Stimulated activated CD4-positive, alpha-beta T cell treated with anti-CD3 and anti-CD28 coated beads, Interleukin-1b, Interleukin-23, amount 100 ng/mL, for 24 hours (primary cell): ENCODE data around the gene ABCA4.

Experiments used
- DNase-seq, 4 experiments: peaks; one replicate each; pipeline ENCODE4 v3.0.0-alpha.2; 2020; ENCODE audit warnings: low read depth in 4 of 4, low spot score in 1 of 4

The ABCA4 gene

DNA sequence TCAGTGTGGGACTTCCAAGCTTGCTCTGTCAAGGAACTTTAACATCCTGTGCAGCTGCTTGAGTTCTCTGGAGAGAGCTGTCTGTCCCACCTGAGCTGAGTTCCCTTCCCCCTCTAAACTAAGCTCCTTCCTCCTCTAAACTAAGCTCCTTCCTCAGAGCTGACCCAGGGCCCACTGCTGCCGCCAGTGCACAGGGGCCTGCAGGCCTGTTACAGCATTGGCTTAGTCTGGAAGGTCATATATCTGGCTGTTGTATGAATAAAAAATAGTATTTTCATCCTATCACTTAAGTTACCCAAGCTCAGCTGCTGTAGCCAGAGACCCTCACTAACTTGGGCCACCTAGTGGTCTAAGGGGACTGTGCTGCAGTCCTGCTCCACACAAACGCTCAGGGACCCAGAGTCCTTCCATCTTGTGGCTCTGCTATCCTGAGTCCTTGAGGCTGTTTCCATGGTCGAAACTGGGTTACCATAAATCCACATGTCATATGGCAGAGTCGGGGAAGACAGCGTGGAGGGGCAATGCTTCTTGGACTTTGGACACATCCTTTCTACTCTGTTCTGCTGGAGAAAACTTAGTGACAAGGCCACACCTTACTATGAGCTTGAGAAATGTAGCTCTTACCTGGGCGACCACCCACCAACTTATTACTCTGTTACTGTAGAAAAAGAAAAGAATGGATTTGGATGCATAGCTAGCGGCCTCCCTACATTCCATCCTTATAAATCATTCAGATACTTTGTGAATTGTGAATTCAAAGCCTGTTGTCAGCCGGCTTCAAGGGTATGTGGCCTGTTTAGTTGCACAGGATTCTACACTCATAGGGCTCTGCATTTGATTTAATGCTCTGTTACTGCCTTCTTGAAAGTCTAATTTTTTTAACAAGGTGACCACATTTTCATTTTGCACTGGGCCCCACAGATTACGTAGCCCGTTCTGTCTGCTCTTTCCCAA, 140.4 kb downstream of the ABCA4 start:
- DNase-seq = no peak

DNA sequence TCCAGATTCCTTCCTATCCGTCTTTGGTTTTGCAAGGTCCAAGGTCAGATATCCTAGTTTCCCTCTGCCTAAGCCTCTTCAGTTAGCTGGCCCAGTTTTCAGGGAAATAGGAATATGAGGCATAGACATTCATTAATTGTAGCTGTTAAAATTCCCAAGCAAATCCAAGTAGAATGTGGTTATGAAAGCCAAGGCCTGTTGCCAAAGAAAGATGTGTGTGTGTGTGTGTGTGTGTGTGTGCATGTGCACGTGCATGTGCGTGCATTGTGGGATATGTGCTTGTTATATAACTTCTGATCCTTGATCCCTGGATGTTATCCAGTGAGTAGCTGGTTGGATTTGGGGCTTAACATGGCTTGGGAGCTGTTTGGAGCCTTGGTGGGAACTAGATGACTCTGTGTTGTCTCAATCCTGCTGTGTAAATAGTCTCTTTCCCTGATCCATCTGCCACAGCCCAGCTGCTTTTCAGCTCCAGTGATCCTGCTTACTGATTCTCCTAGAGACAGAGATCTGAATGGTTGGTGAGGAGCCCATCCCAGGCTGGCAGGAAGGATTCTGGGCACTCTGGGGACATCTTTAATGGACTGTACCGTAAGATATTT, 141.1 kb downstream of the ABCA4 start:
- no peak for DNase-seq

DNA sequence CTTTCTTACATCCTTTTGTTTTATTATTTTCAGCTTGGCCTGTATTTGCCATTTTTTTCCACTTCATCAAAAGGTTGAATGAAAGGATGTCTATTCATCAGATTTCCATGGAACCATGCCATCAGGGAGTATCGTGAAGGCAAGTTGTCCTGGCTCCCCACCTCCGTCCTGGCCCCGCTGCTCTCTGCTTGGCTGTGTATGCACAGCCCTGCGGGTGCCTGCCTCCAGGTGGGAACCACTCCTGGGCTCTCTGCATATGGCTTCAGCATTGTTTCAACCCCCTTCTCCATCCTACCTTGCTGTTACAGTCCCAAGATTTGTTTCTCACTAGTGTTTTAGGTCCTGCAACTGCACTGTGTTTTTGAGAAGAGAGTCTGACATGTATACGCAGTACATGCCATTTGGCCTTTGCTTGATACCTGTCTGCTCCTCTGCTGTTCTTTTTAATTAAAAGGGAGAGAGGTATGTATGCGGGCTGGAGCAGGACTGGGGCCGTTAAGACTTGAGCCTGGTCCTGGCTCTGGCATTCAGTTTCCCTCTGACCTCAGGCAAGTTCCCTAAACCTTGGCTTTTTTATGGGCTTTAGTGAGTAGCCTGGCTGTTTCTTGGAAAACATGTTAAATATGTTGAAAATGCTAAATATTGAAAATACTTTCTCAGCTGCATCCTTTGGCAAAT, 141.8 kb downstream of the ABCA4 start:
- no peak for DNase-seq

DNA sequence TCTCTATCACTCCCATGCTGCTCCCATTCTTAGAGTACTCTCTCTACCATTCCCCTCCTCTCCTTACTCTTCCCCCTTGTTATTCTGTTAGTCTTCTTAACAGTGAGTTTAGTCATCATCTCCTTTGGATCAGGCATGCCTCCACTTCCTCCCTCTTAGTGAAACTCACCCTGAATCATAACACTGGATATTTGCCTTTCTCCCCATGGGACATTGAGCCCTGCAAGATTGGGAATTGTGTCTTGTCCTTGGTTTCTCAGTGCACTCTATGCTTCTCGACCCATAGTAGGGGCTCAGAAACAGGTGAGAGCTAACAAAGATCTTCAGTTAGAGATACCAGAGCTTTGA, 143.4 kb downstream of the ABCA4 start:
- no peak for DNase-seq

DNA sequence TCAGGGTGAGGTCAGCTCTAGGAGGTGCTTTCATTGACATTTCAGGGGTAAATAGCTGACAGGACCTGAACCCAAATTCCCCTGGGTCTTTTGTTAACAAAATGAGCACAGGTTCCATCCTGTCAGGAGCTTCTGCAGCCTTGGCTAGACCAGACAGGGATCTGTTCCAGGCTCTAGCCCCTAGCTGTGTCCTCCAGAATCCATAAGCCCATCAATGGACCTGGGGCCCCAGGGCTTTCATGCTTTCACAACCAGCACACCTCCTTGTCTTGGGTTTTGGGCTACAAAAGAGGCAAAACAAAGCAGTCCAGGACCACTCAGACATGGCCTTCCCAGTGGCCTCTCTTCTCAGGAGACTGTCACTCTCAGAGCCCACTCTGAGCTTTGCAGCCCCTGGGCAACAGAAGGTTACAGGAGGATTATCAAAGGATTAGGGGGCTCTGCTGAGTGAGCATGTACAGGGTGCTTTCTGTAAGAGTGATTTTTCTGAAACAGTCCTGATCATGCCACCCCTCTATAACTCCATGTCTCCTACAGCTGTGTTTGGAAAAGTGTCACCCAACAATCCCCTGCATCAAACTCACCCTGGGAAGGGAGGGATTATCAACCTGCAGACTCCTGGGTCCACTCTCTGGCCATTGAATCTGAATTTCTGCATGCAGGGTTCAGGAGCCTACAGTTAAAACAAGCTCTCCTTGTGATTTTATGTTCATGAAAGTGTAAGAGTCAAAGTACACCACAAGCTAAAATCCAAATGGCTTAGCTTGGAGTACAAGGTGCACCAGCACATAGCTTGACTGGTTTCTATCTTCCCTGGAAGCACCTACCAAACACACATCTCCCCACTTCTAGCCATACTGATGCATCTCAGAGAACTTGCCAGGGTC, 144.0 kb downstream of the ABCA4 start:
- DNase-seq = no peak

DNA sequence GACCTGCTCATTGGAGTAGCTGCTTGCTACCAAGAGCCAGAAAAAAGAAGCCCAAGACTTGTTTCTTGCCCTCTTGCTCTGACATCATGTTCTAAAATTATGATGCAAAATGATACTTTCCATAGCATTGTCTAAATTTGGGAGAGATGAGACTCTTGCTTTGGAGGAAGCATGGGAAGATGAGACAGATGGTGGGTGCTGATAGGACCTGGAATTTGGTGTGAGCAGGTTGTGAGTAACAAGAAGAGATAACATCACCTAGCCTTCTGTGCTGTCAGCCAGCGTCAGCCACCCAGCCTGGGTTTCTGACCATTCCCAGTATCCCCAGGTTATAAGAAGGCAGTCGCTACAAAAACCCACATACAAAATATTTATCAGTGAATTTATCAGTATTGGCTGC, 144.7 kb downstream of the ABCA4 start:
- DNase-seq = no peak

DNA sequence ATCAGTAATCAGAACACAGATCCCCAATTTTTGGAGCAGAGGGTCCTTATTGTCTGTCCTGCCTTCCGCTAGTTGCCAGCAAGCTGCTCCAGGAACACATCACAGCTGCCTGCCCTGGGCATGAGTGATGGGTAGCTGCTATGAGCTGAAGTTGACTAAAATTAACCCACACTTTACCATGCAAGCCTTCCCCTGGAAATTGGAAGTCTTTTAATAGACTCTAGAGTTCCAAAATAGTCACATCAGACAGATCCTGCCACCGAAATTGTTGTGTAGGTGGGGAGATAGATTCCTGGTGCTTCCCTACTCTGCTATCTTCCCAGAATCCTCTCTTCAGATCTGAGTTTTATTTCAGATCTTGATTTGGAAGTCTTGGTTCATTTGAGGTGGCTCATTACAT, 148.6 kb downstream of the ABCA4 start:
- DNase-seq = no peak

DNA sequence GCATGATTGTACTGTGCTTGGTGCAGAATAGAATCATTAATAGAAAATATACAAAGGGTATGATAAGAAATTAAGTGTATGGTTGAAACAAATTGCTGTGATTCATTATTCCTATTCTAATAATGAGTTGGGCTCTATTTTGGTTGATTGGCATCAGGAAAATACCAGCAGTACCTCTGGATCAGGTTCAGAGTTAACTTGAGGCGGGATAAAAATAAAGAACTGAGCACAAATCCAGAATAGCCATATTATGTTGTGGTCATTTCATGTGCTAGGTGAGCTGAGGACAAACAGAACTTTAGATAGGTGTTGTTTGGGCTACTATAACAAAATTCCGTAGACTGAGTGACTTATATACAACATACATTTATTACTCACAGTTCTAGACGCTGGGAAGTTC, 151.1 kb downstream of the ABCA4 start:
- DNase-seq = no peak

DNA sequence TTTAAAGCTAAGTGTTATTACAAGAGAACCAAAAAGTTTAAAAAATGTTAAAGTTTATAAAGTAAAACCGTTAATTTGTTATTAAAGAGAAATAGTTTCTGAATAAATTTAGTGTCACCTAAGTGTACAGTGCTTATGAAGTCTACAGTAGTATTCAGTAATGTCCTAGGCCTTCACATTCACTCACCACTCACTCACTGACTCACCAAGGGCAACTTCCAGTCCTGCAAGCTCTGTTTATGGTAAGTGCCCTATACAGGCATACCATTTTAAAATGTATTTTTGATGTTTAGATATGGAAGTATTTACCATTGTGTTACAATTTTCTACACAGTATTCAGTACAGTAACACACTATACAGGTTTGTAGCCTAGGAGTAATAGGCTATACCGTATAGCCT, 151.6 kb downstream of the ABCA4 start:
- DNase-seq = no peak

DNA sequence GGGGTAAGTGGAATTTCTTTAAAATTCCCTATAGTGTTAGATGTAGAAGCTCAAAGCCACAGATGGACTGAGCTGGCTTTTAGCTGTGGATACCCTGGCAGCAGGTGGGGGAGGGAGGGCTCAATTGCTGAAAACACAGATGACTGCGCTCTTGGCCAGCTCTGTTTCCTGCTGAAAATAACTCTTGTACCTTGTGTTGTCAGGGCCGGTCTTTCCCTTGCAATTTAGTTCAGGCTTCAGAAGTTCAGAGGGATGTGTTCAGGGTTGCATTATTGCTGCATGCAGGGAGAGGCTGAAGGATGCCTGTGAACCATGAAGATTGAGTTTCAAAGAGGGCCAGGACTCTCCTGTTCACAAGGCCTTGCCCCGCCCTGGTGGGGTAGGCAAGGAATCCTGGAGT, 153.6 kb downstream of the ABCA4 start:
- DNase-seq = no peak

DNA sequence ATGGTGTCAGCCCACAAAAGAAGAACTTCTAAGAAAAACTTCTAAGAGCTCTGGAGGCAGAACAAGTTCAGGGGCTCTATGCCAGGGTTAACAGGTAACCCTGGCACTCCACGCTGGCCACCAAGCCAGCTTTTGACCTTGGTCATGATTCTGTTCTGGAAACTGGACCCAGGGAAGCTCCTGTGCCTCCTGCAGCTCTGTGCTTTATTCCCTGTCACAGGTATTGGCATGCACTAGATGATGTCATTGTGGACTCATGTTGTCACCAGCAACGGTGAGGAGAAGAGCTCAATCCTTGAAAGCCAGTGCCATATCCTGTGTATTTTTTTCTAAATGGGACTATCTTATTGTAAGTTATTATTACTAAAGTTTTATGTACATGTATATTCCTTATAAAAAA, 155.1 kb downstream of the ABCA4 start:
- no peak for DNase-seq

DNA sequence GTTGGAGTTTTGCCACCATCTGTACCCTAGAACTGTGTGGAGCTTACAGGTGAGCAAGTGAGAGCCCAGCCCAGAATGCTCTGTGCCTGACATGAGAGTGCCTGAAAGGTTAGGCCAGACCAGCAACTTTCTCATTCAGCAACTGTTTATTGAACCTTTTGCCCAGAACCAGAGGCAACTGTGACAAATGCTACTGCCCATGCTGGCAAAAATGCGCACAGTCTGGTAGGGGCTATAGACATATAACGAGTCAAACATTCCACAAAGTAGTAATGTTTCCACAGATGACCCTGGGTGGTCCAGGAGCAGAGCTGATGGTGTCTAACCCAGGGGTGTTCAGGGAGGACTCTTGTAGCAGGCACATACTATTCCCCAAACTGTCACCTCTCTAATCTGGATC, 155.7 kb downstream of the ABCA4 start:
- no peak for DNase-seq

DNA sequence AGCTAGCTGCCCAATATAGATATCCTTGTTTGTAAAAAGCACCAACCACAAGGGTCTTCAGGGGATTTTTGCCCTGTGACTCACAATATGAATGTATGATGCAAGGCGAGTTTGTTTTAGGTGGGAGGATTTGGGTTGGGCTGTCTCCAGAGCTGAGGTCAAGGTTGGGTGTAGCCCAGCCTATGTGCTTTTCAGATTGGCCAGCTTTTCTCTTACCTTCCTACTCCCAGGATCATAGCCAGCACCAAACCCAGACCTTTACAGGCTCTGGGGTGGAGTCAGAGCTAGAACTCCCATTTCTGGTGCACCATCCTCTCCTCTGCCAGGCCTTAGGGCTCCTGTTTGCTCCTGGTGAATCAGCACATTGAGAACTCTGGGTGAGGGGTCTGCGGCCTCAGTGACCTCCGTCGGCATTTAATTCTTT, 156.2 kb downstream of the ABCA4 start:
- DNase-seq = no peak

DNA sequence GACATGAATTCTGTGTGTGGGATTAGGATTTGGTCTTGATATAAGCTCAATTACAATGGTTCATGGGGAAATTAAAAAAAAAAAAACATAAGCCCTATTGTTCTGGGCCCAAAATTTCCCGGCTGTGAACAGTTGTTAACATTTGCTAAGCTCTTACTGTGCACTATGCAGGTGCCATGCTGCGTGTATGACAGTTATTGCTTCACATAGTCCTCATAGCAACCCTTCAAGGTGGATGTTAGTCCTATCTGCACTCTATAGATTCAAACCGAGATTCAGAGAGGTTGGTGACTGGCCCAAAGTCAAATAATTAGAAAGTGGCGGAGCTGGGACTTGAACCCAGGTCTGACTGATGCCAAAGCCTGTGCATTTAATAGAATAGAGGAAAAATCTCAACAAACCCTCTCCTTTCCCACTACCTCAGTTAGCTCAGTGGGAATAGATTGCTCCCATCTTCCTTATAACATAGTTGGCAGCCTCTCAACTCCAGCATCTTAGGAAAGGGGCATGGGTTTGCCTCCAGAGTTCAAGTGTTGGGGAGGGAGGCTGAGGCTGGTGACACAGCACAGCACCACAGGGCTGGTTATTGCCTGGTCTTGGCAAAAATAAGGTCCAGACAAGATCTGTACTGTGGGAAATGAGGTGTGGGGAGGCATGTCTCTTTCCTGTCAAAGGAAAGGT, 156.7 kb downstream of the ABCA4 start:
- DNase-seq = no peak

DNA sequence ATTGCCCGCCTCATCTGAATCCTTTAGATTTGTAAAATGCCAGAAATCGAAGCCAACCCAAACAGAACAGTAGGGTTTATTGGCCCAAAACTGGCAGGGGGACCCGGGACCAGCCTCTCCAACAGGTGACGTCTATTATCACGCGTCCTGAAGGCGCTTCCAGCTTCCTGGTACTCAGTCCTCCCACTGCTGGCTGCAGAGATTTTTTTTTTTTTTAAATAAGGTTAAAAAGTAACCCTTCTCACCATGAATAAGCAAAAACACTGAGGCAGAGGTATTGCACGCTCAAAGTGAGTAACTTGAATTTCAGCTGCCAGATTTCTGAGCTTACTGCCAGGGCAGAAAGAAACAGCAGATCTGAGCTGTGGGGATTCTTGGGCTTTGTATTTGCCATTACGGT, 157.4 kb downstream of the ABCA4 start:
- no peak for DNase-seq

DNA sequence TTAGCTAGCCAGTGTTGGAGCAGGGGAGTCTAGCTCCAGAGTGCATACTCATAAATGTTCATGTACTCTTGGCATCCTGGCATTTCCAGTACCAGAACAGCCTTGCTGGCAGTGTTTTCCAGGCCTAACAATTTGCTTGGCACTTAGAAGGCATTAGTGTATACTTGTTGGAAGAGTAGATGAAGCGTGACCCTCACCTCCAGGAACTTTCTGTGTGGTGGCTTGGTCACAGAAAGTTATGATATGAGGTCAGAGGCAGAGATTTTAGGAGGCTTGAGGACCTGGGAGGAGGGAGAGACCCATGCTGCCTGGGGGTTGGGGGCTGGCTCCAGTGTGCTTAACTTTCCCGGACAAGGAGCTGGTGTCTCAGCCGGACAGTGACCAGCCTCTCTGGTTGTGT, 159.0 kb downstream of the ABCA4 start:
- no peak for DNase-seq

DNA sequence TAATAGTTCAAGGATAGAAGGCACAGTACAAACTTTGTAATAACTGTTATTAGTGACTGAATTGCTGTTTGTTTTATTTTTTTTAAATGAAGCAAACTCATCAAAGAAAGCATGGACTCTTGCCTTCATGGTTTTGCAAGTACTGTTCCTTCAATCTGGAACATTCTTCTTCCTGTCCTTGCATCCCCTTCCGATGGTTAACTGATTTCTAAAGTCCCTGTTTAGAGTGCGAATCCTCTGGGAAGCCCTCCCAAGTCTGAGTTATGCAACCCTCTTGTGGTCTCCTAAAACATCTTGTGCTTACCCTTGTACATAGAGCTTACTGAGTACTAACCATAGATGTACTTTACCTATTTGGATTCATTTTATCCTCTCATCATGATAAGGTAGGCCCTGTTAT, 159.5 kb downstream of the ABCA4 start:
- DNase-seq = no peak

DNA sequence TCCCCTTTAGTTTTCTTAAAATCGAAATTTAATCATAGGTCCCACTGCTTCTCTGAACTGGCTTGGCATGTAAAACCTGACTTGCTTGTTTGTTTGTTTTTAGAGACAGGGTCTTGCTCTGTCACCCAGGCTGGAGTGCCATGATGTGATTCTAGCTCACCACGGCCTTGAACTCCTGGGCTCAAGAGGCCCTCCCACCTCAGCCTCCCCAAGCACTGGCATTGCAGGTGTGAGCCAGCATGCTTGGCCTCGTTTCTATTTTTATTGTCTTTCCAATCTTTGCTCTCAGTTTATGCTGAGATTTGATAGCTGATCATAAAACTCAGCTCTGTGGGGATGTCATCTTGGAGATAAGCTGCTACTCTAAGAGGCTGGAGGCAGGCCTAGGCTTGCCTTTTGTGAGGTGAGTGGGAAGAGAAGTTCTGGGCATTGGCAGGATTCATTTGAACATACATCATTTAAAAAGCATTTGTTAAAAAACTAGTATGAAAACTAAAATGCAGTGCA, 160.3 kb downstream of the ABCA4 start:
- DNase-seq = no peak

DNA sequence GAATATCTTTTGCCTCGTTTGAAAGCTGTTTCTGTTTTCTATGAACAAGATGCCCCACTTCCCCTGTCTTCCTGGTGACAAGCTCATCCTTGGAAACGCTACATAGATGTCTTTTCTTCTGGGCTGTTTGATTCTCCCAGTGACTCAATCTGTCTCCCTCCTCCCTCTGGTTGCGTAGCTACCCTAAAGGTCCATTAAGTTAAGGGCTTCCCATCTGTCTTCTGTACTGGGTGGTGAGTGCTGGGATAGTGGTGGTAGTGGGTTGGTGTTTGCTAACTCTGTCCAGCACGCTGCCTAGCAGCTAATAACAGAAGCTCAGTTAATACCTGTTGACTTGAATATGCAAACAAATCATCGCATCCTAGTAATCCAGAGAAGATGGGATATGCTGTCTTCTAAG, 161.5 kb downstream of the ABCA4 start:
- no peak for DNase-seq

DNA sequence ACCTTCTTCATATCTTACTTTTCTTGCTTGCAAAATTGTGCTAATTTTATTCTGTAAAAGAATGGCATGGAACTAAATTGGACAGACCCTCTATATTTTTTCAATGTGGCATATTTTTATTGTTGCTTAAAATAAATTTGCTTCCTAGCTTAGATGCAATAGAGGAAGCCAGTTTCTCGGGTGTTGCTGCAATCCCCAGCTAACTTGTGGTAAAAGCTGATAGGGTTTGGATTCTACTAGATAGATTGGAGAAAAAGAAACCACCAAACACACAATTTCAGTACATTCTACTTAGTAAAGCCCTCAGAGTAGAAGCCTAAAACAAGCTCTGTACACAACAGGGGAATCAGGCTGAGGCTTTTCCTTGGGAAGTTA, 162.2 kb downstream of the ABCA4 start:
- no peak for DNase-seq
